HG03097 (cell line): ENCODE data around the gene AP2A1.
"Not testable (repeated sequence)": the region's sequence is repeated elsewhere in the genome, so short reads cannot be mapped to it uniquely, and the experiment has no call there.

Experiments used
- ATAC-seq: cut with Tn5 transposase; IDR thresholded peaks from one replicate; pipeline ENCODE4 v1.9.1; 2021; ENCODE audit not compliant: unreplicated experiment, low FRiP score

The AP2A1 gene

GRCh38 chr19:49766930-49767299 lies at the start of gene AP2A1:
TSS of gene AP2A1 (plus strand) at chr19:49767001. CDS start at chr19:49767134, 133 bp downstream.
- ATAC-seq: no peak

GRCh38 chr19:49718511-49718910 lies 48.3 kb upstream of the AP2A1 start:
- no peak for ATAC-seq

GRCh38 chr19:49718991-49719390 lies 47.8 kb upstream of the AP2A1 start:
- no peak for ATAC-seq

- ATAC-seq: not testable (repeated sequence)
Observed at GRCh38 chr19:49719420-49719819, 47.4 kb upstream of the AP2A1 start.

GRCh38 chr19:49727217-49728030 lies 39.4 kb upstream of the AP2A1 start:
- no peak for ATAC-seq

GRCh38 chr19:49730166-49730565 lies 36.6 kb upstream of the AP2A1 start:
- ATAC-seq: no peak

- ATAC-seq: no peak
Observed at GRCh38 chr19:49738268-49738667, 28.5 kb upstream of the AP2A1 start.

GRCh38 chr19:49739098-49739497 lies 27.7 kb upstream of the AP2A1 start:
- ATAC-seq: no peak

GRCh38 chr19:49739933-49740332 lies 26.9 kb upstream of the AP2A1 start:
- no peak for ATAC-seq

- no peak for ATAC-seq
Observed at GRCh38 chr19:49741210-49741844, 25.5 kb upstream of the AP2A1 start.

- no peak for ATAC-seq
Observed at GRCh38 chr19:49744946-49745381, 21.8 kb upstream of the AP2A1 start.

GRCh38 chr19:49746206-49746958 lies 20.4 kb upstream of the AP2A1 start:
- ATAC-seq: no peak

- ATAC-seq: no peak
Observed at GRCh38 chr19:49749055-49749716, 17.6 kb upstream of the AP2A1 start.

GRCh38 chr19:49749771-49750170 lies 17.0 kb upstream of the AP2A1 start:
- ATAC-seq: no peak

- no peak for ATAC-seq
Observed at GRCh38 chr19:49752701-49753100, 14.1 kb upstream of the AP2A1 start.

GRCh38 chr19:49755956-49756355 lies 10.8 kb upstream of the AP2A1 start:
- ATAC-seq: no peak

- no peak for ATAC-seq
Observed at GRCh38 chr19:49758292-49758691, 8.5 kb upstream of the AP2A1 start.

GRCh38 chr19:49761249-49761624 lies 5.6 kb upstream of the AP2A1 start:
- ATAC-seq: no peak

GRCh38 chr19:49761625-49762311 lies 5.0 kb upstream of the AP2A1 start:
- no peak for ATAC-seq

- ATAC-seq: no peak
Observed at GRCh38 chr19:49763230-49763629, 3.6 kb upstream of the AP2A1 start, which contains the start of gene TSKS. TSS of gene TSKS (minus strand) at chr19:49763306. CDS start at chr19:49763247, 59 bp downstream.
